ENCODE measurements around the gene ASAP3.

Gene ASAP3

GRCh38 chr1:23460519-23460918 lies 23.5 kb downstream of the ASAP3 start:
- no peak overlapping the region for H3K27ac ChIP-seq
- H3K4me3 ChIP-seq: no peak overlapping the region

DNA sequence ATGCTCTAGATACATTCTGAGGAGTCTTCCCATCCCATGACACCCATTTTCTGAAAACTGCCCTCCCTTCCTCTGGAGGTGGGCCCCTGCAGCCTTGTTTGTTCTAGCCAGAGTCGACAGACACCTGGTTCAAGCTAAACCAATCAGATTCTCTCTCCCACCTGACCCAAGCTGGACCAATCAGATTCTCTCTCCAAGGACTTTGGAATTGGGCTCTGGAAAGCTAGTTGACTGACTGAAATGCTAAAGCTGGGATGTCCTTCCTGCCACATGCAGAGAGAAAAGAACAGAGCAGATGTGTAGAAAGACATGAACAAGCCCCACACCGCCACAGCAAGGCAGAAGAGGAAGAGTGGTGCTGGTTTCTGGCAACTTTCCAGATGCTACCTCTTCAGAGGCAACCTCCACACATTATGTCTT lies 24.6 kb downstream of the ASAP3 start:
- Histone ChIP-seq H3K4me3 (no peak overlapping the region), H3K27ac (no peak overlapping the region)

- no peak overlapping the region for H3K4me3 ChIP-seq
- peak overlapping the region in 2 of 21 experiments; percentile 23 to 57 for H3K27ac ChIP-seq
These were observed 27.8 kb downstream of the ASAP3 start for GRCh38 chr1:23456226-23456625.

- Histone ChIP-seq H3K4me3 (no peak overlapping the region), H3K27ac (peak overlapping the region in 7 of 21 experiments; percentile 38 to 82 (median 68))
These were observed 30.5 kb downstream of the ASAP3 start for GRCh38 chr1:23453455-23454000.

DNA sequence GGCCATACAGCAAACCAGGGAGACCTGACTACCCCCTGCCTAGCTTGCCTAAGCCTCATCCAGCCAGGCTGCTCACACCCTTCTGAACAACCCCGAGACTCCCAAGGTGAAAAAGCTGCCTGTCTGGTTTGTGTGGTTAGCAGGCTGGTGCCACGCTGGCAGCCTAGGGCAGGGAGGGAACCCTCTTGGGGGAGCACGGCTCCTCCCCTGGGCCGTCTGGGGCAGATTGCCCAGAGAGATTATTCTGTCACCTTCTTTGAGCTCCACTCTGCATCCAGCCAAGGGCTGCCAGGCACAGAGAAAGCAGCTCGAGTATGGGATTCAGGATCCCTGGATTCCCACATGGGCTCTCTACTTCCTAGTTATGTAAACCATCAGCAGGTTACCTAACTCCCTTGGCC lies 32.0 kb downstream of the ASAP3 start:
- Histone ChIP-seq H3K4me3 (no peak overlapping the region), H3K27ac (peak overlapping the region in 16 of 21 experiments; percentile 11 to 83 (median 68))

DNA sequence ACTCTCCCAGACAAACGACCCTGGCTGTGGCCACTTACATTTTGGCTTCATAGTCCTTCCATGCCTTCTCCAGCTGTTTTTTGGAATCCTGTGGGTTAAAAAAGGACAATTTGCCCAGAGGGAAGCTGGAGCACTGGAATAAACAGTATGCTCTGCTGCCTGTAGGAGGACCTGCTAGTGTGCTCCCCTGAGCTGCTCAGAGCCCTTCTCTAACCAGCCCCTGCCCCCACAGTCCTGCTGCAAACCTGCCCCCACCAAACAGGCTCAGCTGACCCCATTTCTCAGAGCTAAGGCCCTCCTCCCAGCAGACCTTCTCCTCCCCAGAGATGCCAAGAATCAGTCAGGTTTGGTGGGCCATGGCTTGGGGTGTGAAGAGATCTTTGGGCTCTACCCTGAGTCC lies 32.5 kb downstream of the ASAP3 start:
- no peak overlapping the region for H3K4me3 ChIP-seq
- H3K27ac ChIP-seq: peak overlapping the region in 16 of 21 experiments; percentile 11 to 83 (median 68)

GRCh38 chr1:23450894-23451293 lies 33.1 kb downstream of the ASAP3 start:
- no peak overlapping the region for H3K4me3 ChIP-seq
- H3K27ac ChIP-seq: peak overlapping the region in 14 of 21 experiments; percentile 11 to 83 (median 68)

- Histone ChIP-seq H3K27ac (peak overlapping the region in 13 of 21 experiments; percentile 1 to 70 (median 34)), H3K4me3 (no peak overlapping the region)
These were observed 34.0 kb downstream of the ASAP3 start for GRCh38 chr1:23449958-23450357.

DNA sequence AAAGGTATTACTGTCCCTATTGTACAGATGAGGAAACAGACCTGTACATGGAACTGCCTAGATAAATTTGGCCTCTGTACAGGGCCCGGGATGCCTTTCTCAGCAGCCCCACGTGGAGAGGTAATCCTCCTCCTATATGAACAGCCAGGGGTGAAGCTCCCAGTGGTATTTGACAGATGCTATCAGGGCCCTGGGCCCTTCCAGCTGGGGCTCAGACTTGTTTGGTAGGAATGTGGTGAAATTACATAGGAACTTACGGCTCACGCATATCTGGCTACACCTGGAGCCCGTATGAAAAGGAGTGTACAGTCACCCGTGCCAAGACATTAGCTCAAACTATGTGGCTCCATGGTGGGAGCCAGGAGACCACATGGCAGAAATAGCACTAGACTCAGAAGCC lies 34.7 kb downstream of the ASAP3 start:
- no peak overlapping the region for H3K4me3 ChIP-seq
- H3K27ac ChIP-seq: peak overlapping the region in 12 of 21 experiments; percentile 0 to 70 (median 38)

GRCh38 chr1:23448846-23449245 lies 35.1 kb downstream of the ASAP3 start:
- Histone ChIP-seq H3K27ac (peak overlapping the region in 9 of 21 experiments; percentile 1 to 70 (median 36)), H3K4me3 (no peak overlapping the region)

DNA sequence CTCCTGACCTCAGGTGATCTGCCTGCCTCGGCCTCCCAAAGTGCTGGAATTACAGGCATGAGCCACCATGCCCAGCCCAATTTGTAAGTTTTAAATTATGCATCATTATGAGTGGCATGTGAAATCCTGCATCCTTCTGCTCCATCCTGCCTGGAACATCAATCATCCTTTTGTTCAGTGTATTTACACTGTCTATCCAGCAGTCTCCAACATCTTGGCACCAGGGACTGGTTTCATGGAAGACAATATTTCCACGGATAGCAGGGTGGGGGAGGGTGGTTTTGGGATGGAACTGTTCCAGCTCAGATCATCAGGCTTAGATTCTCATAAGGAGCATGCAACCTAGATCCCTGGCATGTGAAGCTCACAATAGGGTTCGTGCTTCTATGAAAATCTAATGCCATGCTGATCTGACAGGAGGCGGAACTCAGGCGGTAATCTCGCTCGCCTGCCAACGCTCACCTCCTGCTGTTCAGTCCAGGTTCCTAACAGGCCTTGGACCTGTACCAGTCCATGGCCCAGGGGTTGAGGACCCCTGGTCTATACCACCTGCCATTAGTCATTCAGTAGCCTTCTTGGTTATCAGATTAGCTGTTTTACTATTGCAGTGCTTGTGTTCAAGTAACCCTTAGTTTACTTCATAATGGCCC lies 37.2 kb downstream of the ASAP3 start:
- Histone ChIP-seq H3K27ac (peak overlapping the region in 8 of 21 experiments; percentile 6 to 75 (median 40)), H3K4me3 (no peak overlapping the region)

DNA sequence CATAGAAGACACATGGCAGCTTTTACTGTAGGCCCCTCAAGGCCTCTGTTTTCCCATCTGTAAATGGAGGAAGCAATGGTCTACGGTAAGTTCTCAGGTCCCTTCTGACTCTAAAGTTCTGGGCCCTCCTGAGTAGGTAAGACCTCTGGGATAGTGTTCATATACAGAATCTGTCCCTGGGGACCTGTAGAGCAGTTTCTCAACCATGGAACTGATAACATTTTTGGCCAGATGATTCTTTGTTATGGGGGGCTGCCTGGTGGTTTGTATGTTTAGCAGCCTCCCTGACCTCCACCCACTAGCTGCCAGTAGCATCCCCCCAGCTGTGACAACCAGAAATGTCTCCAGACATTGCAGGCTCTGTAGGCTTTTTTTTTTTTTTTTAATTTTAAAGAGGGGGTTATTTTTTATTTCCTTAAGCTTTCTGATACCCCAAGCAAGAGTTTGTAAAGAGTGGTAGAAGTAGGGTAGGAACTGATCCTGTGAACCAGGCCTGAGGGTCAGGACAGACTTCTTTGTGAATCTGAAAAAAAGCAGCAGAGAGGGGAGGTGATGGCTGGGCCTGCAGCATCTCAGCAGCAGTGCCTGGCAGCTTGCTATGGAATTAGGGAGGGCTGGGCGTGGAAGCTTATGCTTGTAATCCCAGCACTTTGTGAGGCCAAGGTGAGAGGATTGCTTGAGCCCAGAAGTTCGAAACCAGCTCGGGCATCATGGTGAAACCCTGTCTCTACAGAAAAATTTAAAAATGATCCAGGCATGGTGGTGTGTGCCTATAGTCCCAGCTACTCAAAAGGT lies 39.2 kb downstream of the ASAP3 start:
- peak overlapping the region in 20 of 21 experiments; percentile 18 to 83 (median 66) for H3K27ac ChIP-seq
- H3K4me3 ChIP-seq: no peak overlapping the region

DNA sequence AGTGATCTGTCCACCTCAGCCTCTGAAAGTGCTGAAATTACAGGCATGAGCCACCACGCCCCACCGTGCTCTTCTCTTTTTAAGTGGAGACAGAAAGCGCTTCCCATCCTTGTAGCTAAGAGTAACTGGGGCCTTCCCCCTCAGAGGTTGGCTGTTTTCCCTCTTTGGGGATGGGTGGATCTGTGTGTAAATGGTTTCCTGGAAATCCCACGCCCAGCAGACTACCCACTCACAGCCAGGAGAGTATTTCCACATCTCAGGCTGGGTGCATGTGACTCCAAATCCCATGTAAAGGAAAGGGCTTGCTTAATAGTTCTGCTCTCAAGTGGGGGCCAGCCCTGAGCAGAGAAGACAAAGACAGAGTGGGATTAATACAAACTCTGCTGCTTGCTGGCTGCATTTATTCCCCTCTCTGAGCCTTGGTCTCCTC lies 39.9 kb downstream of the ASAP3 start:
- Histone ChIP-seq H3K27ac (peak overlapping the region in 20 of 21 experiments; percentile 18 to 83 (median 66)), H3K4me3 (no peak overlapping the region)

- Histone ChIP-seq H3K27ac (peak overlapping the region in 3 of 21 experiments; percentile 16 to 60 (median 44)), H3K4me3 (no peak overlapping the region)
These were observed 41.2 kb downstream of the ASAP3 start for GRCh38 chr1:23442751-23443150.

GRCh38 chr1:23441446-23442148 lies 42.4 kb downstream of the ASAP3 start:
- peak overlapping the region in 6 of 21 experiments; percentile 2 to 50 (median 32) for H3K27ac ChIP-seq
- H3K4me3 ChIP-seq: no peak overlapping the region

DNA sequence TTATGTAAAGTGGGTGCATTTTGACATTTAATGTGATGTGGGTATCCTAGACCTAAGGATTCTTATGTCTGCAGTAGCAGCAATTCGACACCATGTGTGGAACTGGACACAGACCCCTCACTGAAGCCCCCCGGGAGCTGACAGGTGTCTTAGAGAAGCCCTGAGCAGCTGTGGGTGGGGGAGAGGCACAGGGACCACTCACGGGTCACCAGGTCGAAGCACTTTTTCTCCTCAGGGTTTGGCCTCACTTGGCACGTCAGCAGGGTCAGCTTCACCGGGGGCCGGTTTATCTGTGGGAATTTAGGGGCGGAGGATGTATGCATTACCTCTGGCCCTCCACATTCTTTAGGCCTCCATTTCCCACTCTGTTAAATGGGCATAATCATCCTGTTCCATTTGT lies 45.4 kb downstream of the ASAP3 start:
- H3K4me3 ChIP-seq: no peak overlapping the region
- H3K27ac ChIP-seq: peak overlapping the region in 1 of 21 experiments; percentile 9

DNA sequence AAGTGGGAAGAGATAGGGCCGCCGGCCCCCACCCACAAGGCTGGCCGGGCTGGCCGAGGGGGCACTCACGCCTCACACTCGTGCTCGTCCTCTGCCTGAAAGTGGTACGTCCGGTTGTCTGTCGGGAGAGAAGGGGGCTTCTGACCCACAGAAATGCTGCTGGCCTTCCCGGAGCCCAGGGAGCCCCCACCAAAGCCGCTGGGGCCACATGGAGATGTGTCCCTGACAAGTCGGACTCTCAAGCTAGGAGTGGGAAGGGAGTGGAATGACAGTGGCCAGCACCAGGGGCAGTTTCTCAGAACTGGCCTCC lies 46.7 kb downstream of the ASAP3 start:
- Histone ChIP-seq H3K4me3 (no peak overlapping the region), H3K27ac (peak overlapping the region in 1 of 21 experiments; percentile 4)

DNA sequence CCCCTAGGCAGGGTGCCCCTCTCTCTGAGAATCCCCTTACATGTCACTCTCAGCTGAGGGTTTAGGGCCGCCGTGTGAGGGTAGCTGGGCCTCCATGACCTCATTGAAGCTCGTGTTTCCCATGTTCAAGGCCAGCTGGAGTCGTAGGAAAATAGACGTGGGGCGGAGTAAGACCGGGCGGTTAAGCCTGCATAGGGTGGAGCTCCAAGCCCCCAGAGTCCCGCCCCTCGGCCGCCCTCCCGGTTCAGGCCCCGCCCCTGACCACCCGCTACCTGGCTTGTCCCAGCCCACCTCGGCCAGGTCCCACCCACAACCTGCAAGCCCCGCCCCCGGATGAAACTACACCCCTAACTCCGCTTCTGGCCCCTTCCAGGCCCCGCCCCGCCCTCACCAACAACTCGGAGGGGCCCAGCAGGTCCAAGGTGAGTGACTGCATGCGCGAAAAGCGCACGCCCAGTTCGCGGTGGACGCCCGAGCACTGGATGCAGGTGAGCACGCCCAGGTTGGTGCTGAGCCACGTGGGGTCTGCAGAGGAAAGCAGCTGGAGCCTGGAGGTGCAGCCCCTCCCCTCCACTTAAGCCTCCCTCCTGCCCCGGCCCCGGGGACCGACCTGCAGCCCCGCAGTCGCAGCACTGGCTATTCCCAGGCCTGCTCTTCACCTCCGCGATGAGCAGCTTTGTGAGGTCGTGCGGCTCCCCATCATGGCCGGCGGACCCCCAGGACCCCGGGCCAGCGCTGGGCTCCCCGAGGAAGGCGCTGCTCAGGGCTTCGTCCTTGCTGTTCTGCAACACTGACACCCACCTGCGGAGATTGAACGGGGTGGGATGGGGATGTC lies 47.2 kb downstream of the ASAP3 start:
- H3K27ac ChIP-seq: peak overlapping the region in 3 of 21 experiments; percentile 15 to 27 (median 23)
- H3K4me3 ChIP-seq: no peak overlapping the region

- H3K27ac ChIP-seq: peak overlapping the region in 7 of 21 experiments; percentile 9 to 61 (median 30)
- no peak overlapping the region for H3K4me3 ChIP-seq
These were observed 49.7 kb downstream of the ASAP3 start for GRCh38 chr1:23434260-23434775.
